Measurements from ENCODE around the gene PTH2R.
"Not testable (repeated sequence)": the region's sequence is repeated elsewhere in the genome, so short reads cannot be mapped to it uniquely, and the experiment has no call there.

The PTH2R gene

GRCh38 chr2:208373460-208374089, 33.0 kb upstream of the PTH2R start:
- Histone ChIP-seq H3K4me3 (replicated peaks; ENCODE audit: insufficient read depth, low read length) (no peak overlapping the region), H3K27ac (replicated peaks) (no peak overlapping the region), H3K27me3 (ENCODE audit: insufficient read depth, poor library complexity, severe bottlenecking) (no peaks in the 10 kb centered on the region)
- DNase-seq (ENCODE audit: low read depth in 1 of 2, low spot score in 1 of 2) = peak in 1 of 2 experiments; percentile 38
- no peak for TF ChIP-seq REST (IDR thresholded peaks at IDR 0.05; ENCODE audit: insufficient replicate concordance, low read depth)
- TF ChIP-seq CTCF (IDR thresholded peaks at IDR 0.05; ENCODE audit: insufficient read depth, low read length) = peak; percentile 88

- DNase-seq (ENCODE audit: low read depth in 1 of 2, low spot score in 1 of 2) = no peak
- H3K27me3 ChIP-seq (ENCODE audit: insufficient read depth, poor library complexity, severe bottlenecking) = no peaks in the 10 kb centered on the region
- no peak overlapping the region for H3K4me3 ChIP-seq (replicated peaks; ENCODE audit: insufficient read depth, low read length)
- H3K27ac ChIP-seq (replicated peaks) = no peak overlapping the region
- TF ChIP-seq REST (IDR thresholded peaks at IDR 0.05; ENCODE audit: insufficient replicate concordance, low read depth) = no peak
- no peak for TF ChIP-seq GABPA (IDR thresholded peaks at IDR 0.05; ENCODE audit: low read depth)
- no peak for TF ChIP-seq POLR2AphosphoS5 (IDR thresholded peaks at IDR 0.05; ENCODE audit: low read depth)
- TF ChIP-seq SPI1 (IDR thresholded peaks at IDR 0.05; ENCODE audit: borderline replicate concordance, low read depth) = no peak
- TF ChIP-seq CTCF (IDR thresholded peaks at IDR 0.05; ENCODE audit: insufficient read depth, low read length) = no peak
These were observed 31.0 kb upstream of the PTH2R start for GRCh38 chr2:208375491-208376068.

- not testable (repeated sequence) for DNase-seq (ENCODE audit: low read depth in 1 of 2, low spot score in 1 of 2); H3K27me3 ChIP-seq (ENCODE audit: insufficient read depth, poor library complexity, severe bottlenecking); H3K4me3 ChIP-seq (replicated peaks; ENCODE audit: insufficient read depth, low read length); H3K27ac ChIP-seq (replicated peaks)
These were observed 29.2 kb upstream of the PTH2R start for GRCh38 chr2:208377344-208377860.

GRCh38 chr2:208379192-208379591, 27.4 kb upstream of the PTH2R start:
- TF ChIP-seq POLR2AphosphoS5 (IDR thresholded peaks at IDR 0.05; ENCODE audit: low read depth) = no peak
- no peak for TF ChIP-seq GABPA (IDR thresholded peaks at IDR 0.05; ENCODE audit: low read depth)

GRCh38 chr2:208384637-208385036, 22.0 kb upstream of the PTH2R start:
- DNase-seq (ENCODE audit: low read depth in 1 of 2, low spot score in 1 of 2) = no peak
- H3K27me3 ChIP-seq (ENCODE audit: insufficient read depth, poor library complexity, severe bottlenecking) = no peaks in the 10 kb centered on the region
- H3K4me3 ChIP-seq (replicated peaks; ENCODE audit: insufficient read depth, low read length) = no peak overlapping the region
- H3K27ac ChIP-seq (replicated peaks) = no peak overlapping the region
- TF ChIP-seq POLR2AphosphoS5 (IDR thresholded peaks at IDR 0.05; ENCODE audit: low read depth) = no peak
- TF ChIP-seq SPI1 (IDR thresholded peaks at IDR 0.05; ENCODE audit: borderline replicate concordance, low read depth) = no peak
- TF ChIP-seq GABPA (IDR thresholded peaks at IDR 0.05; ENCODE audit: low read depth) = no peak
- TF ChIP-seq CTCF (IDR thresholded peaks at IDR 0.05; ENCODE audit: insufficient read depth, low read length) = no peak
- TF ChIP-seq REST (IDR thresholded peaks at IDR 0.05; ENCODE audit: insufficient replicate concordance, low read depth) = no peak

More at GRCh38 chr2:208379192-208379591, 27.4 kb upstream of the PTH2R start:
- Histone ChIP-seq H3K27ac (replicated peaks) (no peak overlapping the region), H3K4me3 (replicated peaks; ENCODE audit: insufficient read depth, low read length) (no peak overlapping the region), H3K27me3 (ENCODE audit: insufficient read depth, poor library complexity, severe bottlenecking) (no peaks in the 10 kb centered on the region)
- DNase-seq (ENCODE audit: low read depth in 1 of 2, low spot score in 1 of 2) = no peak
